ENCODE results near the gene POLR2M. TPM values are rescaled to one million over a fixed set of nuclear protein-coding genes. Genes with fewer than 3 reads are reported as not detected.

Gene POLR2M
- total RNA-seq, 2 donors from 2014 or later = 60.8 to 86.1 TPM

DNA sequence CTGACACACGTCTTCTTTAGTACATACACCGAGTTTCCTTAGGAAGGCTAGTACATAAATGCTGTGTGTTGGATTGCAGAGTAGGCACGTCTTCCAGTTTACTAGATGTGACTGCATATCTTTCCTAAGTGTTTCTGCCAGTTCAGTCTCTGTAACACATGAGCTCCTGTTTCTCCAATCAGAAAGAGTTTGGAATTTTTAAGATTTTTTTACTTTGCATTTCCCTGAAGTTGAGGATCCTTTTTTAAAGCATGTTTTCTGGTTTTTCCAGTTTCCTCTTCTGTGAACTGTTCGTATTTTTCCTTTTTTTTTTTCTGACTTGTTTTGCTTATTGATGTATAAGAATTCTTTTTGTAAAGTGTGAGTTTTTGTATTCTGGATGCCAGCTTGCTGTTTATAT lies 7.5 kb upstream of the POLR2M start:
- DNase-seq = no peak
- Mint-ChIP-seq H3K4me1 (peaks cover 9% of the 10 kb centered on the region), H3K36me3 (ENCODE audit: low read depth) (no peaks in the 10 kb centered on the region), H3K27ac (no peak overlapping the region), H3K27me3 (peaks cover 35% of the 10 kb centered on the region), H3K4me3 (no peak overlapping the region)
- no peak for ATAC-seq
- H3K9me3 ChIP-seq (ENCODE audit: control insufficient read depth, low read length, poor library complexity, severe bottlenecking) = no peaks in the 10 kb centered on the region

DNA sequence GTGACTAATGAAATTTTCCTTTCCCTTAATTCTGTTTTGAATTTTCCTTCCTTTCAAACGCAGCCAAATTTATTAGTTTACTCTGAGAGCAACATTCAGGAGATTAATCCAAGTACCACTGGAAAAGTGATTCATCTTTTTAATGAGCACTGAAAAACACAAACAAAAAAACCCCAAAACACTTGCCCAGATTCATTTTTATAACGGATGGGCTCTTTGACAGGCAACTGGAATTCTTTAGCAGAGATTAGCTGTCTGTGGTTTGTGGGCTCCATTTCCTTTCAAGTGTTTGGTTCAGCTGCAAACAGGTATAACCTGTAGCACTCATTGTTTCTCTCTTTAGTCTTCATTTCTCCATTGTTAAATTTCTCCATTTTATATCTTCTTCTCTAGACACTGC lies 3.1 kb upstream of the POLR2M start:
- ATAC-seq (peak; percentile 30), DNase-seq (no peak)
- H3K27ac Mint-ChIP-seq = peak overlapping the region; percentile 95
- no peaks in the 10 kb centered on the region for H3K9me3 ChIP-seq (ENCODE audit: control insufficient read depth, low read length, poor library complexity, severe bottlenecking)
- peaks cover 27% of the 10 kb centered on the region for H3K4me1 Mint-ChIP-seq
- peak overlapping the region; percentile 33 for H3K4me3 Mint-ChIP-seq
- H3K27me3 Mint-ChIP-seq = peaks cover 6% of the 10 kb centered on the region
- H3K36me3 Mint-ChIP-seq (ENCODE audit: low read depth) = no peaks in the 10 kb centered on the region

DNA sequence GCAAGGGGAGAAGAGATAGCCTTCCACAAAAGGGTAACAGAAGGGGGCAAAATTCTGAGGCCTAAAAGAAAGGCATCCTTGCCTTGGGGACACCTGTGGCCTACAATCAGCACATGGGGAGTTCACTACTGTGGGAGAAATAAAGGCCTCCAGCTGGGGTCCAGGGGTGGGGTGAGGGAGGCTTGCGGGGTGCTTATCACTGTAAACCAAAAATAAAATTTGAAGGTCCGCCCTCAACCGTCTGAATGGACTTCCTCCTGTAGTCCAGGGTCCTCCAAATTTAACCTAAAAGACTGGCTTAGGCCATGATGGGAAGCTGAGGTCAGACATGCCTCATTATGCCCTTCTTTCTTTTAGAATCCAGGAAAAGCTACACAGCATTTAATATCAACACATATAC lies 2.1 kb upstream of the POLR2M start:
- H3K9me3 ChIP-seq (ENCODE audit: control insufficient read depth, low read length, poor library complexity, severe bottlenecking) = no peaks in the 10 kb centered on the region
- no peak overlapping the region for H3K4me3 Mint-ChIP-seq
- no peaks in the 10 kb centered on the region for H3K27me3 Mint-ChIP-seq
- H3K36me3 Mint-ChIP-seq (ENCODE audit: low read depth) = no peaks in the 10 kb centered on the region
- H3K27ac Mint-ChIP-seq = peak overlapping the region; percentile 95
- DNase-seq (no peak), ATAC-seq (no peak)
- peaks cover 32% of the 10 kb centered on the region for H3K4me1 Mint-ChIP-seq

DNA sequence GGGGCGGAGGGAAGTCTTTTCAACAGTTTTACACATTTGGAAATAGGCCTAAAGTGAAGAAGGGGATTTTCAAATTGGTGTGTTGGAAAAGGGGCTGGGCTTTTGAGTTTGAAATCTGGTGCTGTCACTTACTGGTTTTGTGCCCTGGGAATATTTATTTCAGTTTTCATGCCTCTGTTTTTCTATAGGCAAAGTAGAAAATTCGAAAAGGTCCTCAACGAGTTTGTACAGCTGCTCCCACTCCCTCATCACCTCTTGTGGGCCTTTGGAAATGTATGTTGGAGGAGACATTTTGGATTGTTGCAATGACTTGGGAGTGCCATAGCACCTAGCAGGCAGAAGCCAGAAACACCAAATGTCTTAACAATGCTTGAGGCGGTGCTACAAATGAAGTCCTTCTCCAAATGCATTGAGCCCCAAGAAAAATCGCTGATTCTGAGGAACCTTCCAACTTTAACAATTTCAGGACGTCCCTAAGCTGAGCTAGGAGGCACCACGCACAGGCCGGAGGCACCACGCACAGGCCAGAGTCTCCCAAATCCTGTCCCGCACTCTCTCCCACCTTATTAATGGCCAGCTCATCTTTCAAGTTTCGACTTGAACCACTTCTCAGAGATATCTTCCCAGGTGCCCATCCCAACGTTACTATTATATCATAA lies 639 bp upstream of the POLR2M start:
- H3K27me3 Mint-ChIP-seq = no peaks in the 10 kb centered on the region
- H3K36me3 Mint-ChIP-seq (ENCODE audit: low read depth) = peaks cover 1% of the 10 kb centered on the region
- peak overlapping the region; percentile 93 for H3K4me3 Mint-ChIP-seq
- peak overlapping the region; percentile 95 for H3K27ac Mint-ChIP-seq
- ATAC-seq (no peak), DNase-seq (no peak)
- H3K9me3 ChIP-seq (ENCODE audit: control insufficient read depth, low read length, poor library complexity, severe bottlenecking) = no peaks in the 10 kb centered on the region
- peaks cover 42% of the 10 kb centered on the region for H3K4me1 Mint-ChIP-seq

DNA sequence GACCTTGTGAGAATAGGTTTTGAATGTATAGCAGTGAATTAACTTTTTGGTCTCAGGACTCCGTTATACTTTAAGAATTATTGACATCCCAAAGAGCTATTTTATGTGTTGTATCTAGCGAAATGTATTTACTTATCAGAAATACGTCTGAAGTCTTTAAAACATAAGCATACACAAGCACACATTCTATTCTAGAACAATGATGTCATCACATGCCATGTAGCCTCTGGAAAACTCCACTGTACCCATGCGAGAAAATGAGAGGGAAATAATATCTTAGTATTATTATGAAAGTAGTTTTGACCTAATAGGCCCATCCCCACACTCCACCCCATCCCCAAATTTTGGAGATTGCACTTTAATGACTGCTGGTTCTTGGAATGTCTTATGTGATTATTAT lies 1.5 kb downstream of the POLR2M start:
- Mint-ChIP-seq H3K27me3 (no peaks in the 10 kb centered on the region), H3K4me3 (peak overlapping the region; percentile 93), H3K27ac (peak overlapping the region; percentile 95), H3K4me1 (peaks cover 54% of the 10 kb centered on the region), H3K36me3 (ENCODE audit: low read depth) (peaks cover 12% of the 10 kb centered on the region)
- ATAC-seq (no peak), DNase-seq (no peak)
- H3K9me3 ChIP-seq (ENCODE audit: control insufficient read depth, low read length, poor library complexity, severe bottlenecking) = no peaks in the 10 kb centered on the region

DNA sequence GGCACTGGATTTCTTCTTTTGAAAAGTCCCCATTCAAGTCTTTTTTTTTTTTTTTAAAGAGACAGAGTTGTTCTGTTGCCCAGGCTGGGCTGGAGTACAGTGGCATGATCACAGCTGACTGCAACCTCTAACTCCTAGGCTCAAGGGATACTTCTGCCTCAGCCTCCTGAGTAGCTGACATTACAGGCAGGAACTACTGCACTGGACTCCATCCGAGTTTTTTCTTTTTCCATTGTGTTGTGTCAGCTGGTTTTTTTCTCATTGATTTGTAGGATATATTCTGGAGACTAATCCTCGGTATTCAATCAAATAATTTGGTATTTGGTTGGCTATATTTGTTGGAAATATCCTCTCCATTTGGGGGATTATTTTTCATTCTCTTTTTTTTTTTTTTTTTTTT lies 11.8 kb downstream of the POLR2M start:
- H3K36me3 Mint-ChIP-seq (ENCODE audit: low read depth) = peaks cover 8% of the 10 kb centered on the region

DNA sequence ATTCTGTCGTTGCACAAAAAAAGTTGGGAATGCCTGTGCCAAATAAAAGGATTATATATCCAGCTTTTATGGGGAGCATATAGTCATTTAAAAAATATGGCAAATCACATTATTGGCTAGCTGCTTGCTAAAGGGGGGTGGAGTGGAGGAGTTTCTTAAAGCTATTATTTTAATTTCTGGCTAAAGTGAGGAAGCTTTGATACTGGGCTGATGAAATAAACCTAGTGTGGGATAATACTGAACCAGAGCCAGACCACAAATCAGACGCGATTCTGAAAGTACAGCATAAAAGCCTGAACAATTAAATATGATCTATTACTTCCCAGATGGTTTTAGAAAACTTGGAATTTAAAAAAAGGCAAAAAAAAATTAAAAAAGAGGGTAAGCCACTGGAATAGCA lies 14.4 kb downstream of the POLR2M start:
- Mint-ChIP-seq H3K27ac (no peak overlapping the region), H3K4me3 (no peak overlapping the region), H3K4me1 (no peaks in the 10 kb centered on the region), H3K27me3 (no peaks in the 10 kb centered on the region), H3K36me3 (ENCODE audit: low read depth) (peaks cover 2% of the 10 kb centered on the region)
- ATAC-seq (no peak), DNase-seq (no peak)
- no peaks in the 10 kb centered on the region for H3K9me3 ChIP-seq (ENCODE audit: control insufficient read depth, low read length, poor library complexity, severe bottlenecking)

More for the DNA sequence above, 11.8 kb downstream of the POLR2M start:
- Mint-ChIP-seq H3K27ac (no peak overlapping the region), H3K27me3 (no peaks in the 10 kb centered on the region), H3K4me3 (no peak overlapping the region), H3K4me1 (peaks cover 5% of the 10 kb centered on the region)
- ATAC-seq = no peak
- DNase-seq = no peak
- no peaks in the 10 kb centered on the region for H3K9me3 ChIP-seq (ENCODE audit: control insufficient read depth, low read length, poor library complexity, severe bottlenecking)

DNA sequence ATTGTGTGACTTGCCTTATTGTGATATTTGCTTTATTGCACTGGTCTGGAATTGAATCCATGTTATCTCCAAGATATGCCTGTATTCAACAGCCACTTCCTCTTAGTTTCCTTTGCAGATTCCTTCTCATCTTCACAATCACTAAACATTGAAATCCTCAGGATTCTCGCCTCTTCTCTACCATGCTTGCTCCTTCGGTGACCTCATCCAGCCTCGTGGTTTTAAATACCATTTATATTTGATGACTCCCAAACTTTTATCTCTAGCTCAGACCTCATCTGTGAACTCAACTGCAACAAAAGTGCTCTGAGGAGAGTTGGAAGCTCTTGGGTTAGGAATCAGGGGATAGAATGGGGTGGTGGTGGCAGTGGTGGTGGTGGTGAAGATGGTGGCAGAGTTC lies 19.9 kb downstream of the POLR2M start:
- no peak overlapping the region for H3K4me3 Mint-ChIP-seq
- no peaks in the 10 kb centered on the region for H3K9me3 ChIP-seq (ENCODE audit: control insufficient read depth, low read length, poor library complexity, severe bottlenecking)
- no peak for ATAC-seq
- peaks cover 5% of the 10 kb centered on the region for H3K4me1 Mint-ChIP-seq
- no peak for DNase-seq
- no peak overlapping the region for H3K27ac Mint-ChIP-seq
- no peaks in the 10 kb centered on the region for H3K27me3 Mint-ChIP-seq
- peaks cover 2% of the 10 kb centered on the region for H3K36me3 Mint-ChIP-seq (ENCODE audit: low read depth)

DNA sequence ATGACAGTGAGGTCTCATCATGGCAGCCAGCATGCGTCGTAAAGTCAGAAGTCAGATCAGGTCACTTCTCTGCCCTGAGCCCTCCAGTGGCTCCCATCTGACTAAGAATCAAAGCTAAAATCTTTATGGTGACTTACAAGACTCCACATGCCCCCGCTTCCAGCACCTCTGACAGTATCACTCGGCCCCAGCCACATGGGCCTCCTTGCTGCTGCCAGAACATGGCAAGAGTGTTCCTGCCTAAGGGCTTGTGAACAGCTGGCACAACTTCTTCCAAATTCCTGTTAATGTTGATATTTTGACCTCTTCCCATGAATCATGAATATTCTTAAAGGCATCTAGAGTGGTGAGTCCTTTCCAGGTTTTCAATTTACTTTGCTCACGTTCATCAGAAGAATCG lies 20.5 kb downstream of the POLR2M start:
- Mint-ChIP-seq H3K4me1 (peaks cover 5% of the 10 kb centered on the region), H3K4me3 (no peak overlapping the region), H3K27me3 (no peaks in the 10 kb centered on the region), H3K27ac (no peak overlapping the region), H3K36me3 (ENCODE audit: low read depth) (peaks cover 2% of the 10 kb centered on the region)
- ATAC-seq (no peak), DNase-seq (no peak)
- no peaks in the 10 kb centered on the region for H3K9me3 ChIP-seq (ENCODE audit: control insufficient read depth, low read length, poor library complexity, severe bottlenecking)

DNA sequence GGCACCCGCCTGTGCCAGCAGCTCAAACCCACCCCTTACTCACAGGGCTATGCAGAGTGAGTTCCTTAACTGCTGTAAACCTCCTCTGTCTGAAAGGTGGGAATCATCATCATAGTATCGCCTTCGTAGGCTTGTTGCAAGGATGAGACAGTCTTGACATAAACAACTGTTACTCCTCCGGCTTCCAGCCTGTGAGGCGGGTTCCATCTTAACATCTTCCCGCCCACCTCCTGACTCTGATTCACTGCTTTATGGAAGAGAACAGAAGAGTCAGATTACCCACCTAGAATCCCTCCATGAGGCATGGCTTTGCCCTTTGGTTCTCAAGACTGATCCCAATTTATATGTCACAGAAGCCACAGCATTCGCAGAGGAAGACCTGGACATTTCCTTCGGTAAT lies 21.9 kb downstream of the POLR2M start:
- no peak overlapping the region for H3K27ac Mint-ChIP-seq
- peaks cover 2% of the 10 kb centered on the region for H3K36me3 Mint-ChIP-seq (ENCODE audit: low read depth)
- no peaks in the 10 kb centered on the region for H3K9me3 ChIP-seq (ENCODE audit: control insufficient read depth, low read length, poor library complexity, severe bottlenecking)
- peaks cover 8% of the 10 kb centered on the region for H3K4me1 Mint-ChIP-seq
- ATAC-seq (no peak), DNase-seq (no peak)
- H3K4me3 Mint-ChIP-seq = no peak overlapping the region
- no peaks in the 10 kb centered on the region for H3K27me3 Mint-ChIP-seq

DNA sequence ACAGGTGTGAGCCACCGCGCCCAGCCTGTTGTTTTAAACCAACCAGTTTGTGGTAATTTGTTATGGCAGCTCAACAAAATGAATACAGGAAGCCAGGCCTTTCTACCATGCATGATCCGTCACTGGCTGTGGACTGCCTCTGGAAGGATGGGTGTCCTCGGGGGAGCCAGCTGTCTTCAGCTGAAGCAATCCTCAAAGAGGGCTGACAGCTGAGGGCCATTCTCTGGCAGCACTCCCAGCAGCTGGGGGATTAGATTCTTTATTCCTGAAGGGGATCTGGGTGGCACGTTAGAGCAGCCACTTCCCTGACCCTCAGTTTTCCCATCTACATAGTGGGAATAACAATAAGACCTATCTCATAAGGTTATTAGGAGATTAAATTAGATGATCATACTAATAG lies 24.4 kb downstream of the POLR2M start:
- ATAC-seq = no peak
- no peak overlapping the region for H3K27ac Mint-ChIP-seq
- DNase-seq = no peak
- no peaks in the 10 kb centered on the region for H3K27me3 Mint-ChIP-seq
- peaks cover 2% of the 10 kb centered on the region for H3K36me3 Mint-ChIP-seq (ENCODE audit: low read depth)
- H3K4me3 Mint-ChIP-seq = no peak overlapping the region
- H3K4me1 Mint-ChIP-seq = peaks cover 8% of the 10 kb centered on the region
- H3K9me3 ChIP-seq (ENCODE audit: control insufficient read depth, low read length, poor library complexity, severe bottlenecking) = no peaks in the 10 kb centered on the region

DNA sequence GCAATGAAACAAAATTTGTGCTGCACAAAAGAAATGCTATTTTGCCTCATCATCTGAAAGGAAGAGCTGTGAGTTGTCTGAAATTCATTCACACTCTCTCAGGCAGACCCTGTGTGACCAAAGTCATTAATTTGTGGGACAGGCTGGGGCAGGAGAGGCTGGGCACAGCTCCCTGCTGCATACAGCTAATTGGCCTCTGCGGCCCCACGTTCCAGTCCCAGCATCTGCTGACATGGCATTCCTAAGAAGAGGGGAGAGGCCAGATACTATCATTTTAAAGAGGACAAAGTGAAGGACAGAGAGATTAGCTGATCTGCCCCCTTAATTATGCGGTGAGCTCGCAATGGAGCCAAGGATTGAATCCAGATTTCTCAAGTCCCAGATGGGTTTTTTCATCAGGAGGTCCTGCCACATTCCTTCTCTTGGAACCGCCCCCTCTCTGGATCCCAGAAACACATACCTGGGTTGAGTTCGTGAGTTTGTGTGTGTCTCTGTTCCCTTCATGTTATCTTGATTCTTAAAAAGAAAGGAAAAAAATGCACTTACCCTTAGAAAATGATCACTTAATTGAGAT lies 25.1 kb downstream of the POLR2M start:
- no peaks in the 10 kb centered on the region for H3K27me3 Mint-ChIP-seq
- DNase-seq (no peak), ATAC-seq (no peak)
- no peaks in the 10 kb centered on the region for H3K9me3 ChIP-seq (ENCODE audit: control insufficient read depth, low read length, poor library complexity, severe bottlenecking)
- H3K36me3 Mint-ChIP-seq (ENCODE audit: low read depth) = peaks cover 2% of the 10 kb centered on the region
- no peak overlapping the region for H3K4me3 Mint-ChIP-seq
- H3K4me1 Mint-ChIP-seq = peaks cover 8% of the 10 kb centered on the region
- H3K27ac Mint-ChIP-seq = no peak overlapping the region

DNA sequence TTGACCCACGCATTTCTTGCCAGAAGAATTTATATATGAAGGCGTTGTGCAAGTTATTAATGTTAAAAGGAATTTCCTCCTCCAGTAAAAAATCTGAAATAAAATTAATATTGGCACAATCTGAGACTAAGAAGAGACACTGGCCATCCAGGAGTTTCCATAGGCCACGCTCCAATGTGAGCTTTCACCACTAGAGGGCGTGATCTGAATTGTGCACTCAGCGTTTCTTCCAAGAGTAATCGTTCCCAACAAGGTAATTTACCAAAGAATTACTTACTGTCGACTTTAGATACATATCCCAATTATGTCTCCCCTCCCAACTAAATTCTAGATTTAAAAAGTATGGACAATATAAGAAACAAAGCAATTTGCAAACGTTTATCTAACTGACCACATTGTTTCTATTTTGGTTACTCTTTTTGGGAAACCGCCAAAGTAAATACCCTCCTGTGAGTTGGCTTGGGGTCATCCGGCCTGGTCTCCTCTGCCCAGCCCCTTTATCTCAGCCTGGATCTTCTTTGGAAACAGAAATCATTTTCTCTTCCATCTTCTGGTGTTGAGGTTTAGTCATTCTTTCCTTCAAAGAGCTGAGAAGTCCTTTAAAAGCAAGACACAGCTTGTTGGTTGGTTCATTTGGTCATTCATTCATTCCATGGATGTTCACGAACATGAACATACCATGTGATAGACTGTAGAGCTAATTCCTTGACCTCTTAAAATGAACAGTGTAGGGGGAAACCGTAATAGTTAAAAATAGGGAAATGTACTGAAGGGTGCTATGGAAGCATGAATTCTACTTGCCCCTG lies 26.2 kb downstream of the POLR2M start:
- peak in 1 of 3 donors; percentile 43 for DNase-seq
- no peaks in the 10 kb centered on the region for H3K9me3 ChIP-seq (ENCODE audit: control insufficient read depth, low read length, poor library complexity, severe bottlenecking)
- no peak overlapping the region for H3K4me3 Mint-ChIP-seq
- H3K27me3 Mint-ChIP-seq = no peaks in the 10 kb centered on the region
- peaks cover 10% of the 10 kb centered on the region for H3K4me1 Mint-ChIP-seq
- ATAC-seq = no peak
- peaks cover 4% of the 10 kb centered on the region for H3K36me3 Mint-ChIP-seq (ENCODE audit: low read depth)
- no peak overlapping the region for H3K27ac Mint-ChIP-seq

Measured in T-helper 17 cell (primary cell).